Measurements from ENCODE around the gene POLN. TPM values are rescaled to one million over a fixed set of nuclear protein-coding genes. Genes with fewer than 3 reads are reported as not detected.

The POLN gene
- total and polyA plus RNA-seq, 2 experiments from 2014 or later, result 1.8 to 4.0 TPM

DNA sequence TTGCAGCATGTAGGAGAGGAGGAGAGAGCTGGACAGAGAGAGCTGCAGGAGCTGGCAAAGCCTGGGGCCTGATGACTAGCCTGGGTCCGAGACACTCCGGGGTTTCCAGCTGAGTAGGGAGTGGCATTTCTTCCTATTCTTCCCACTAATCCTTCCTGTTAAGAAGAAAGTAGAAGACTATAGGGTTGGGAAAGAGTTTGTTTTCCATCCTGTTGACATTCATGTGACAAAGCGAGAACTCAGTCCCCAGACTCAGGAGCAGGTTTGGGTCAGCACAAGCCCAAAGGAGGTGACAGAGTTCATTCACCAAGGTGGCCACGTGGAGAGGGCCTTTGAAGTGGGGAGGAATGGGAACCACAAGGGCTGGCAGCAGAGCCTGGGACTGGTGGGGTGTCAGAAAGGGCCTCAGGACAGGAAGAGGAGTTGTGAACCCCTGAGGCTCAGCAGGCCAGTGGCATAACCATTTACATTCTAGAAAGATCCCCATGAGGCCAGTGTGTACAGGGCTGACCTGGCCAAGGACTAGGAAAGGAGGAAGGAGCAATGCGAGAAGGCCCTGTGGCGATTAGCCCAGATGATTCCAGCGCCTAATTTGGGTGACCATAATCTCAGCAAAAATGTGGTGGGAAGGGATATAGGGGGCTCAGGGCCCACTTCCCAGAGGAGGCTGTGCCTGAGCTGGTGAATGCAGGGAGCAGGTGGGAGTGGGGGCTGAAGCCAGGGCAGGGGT lies 3.3 kb upstream of the POLN start:
- Histone ChIP-seq H3K9me2 (ENCODE audit: insufficient read depth) (no peaks in the 10 kb centered on the region), H2AFZ (no peak overlapping the region), H3K36me3 (ENCODE audit: insufficient read depth) (no peaks in the 10 kb centered on the region; the same call in 1 of the 2 replicates), H3K4me1 (ENCODE audit: insufficient read depth) (peaks cover 9% of the 10 kb centered on the region), H3K27ac (ENCODE audit: low read depth) (no peak overlapping the region), H3K79me2 (replicated peaks; ENCODE audit: insufficient read depth) (peaks cover 13% of the 10 kb centered on the region), H3K27me3 (ENCODE audit: insufficient read depth) (no peaks in the 10 kb centered on the region), H3K4me2 (no peak overlapping the region), H4K20me1 (replicated peaks; ENCODE audit: insufficient read depth) (peaks cover 8% of the 10 kb centered on the region), H3F3A (replicated peaks; ENCODE audit: low read depth) (no peaks in the 10 kb centered on the region), H3K4me3 (no peak overlapping the region)
- H3K4me1 Mint-ChIP-seq, result peaks cover 9% of the 10 kb centered on the region
- DNase-seq (ENCODE audit: low spot score) (peak; percentile 45), ATAC-seq (no peak)
- H3K27ac Mint-ChIP-seq, result no peak overlapping the region
- TF ChIP-seq EZH2phosphoT487 (IDR thresholded peaks at IDR 0.05; ENCODE audit: unreplicated experiment) (no peak), JUNB (IDR thresholded peaks at IDR 0.05; ENCODE audit: unreplicated experiment) (no peak), STAT1 (IDR thresholded peaks at IDR 0.05; ENCODE audit: unreplicated experiment) (no peak), EZH2 (IDR thresholded peaks at IDR 0.05; ENCODE audit: low read depth, unreplicated experiment) (no peak), NANOG (IDR thresholded peaks at IDR 0.05; ENCODE audit: borderline replicate concordance) (no peak), ZNF462 (CRISPR knock-in tag; IDR thresholded peaks at IDR 0.05) (no peak), ETS1 (IDR thresholded peaks at IDR 0.05) (no peak), ZNF331 (CRISPR knock-in tag; IDR thresholded peaks at IDR 0.05; ENCODE audit: low read depth) (no peak), REST (IDR thresholded peaks at IDR 0.05; ENCODE audit: unreplicated experiment) (no peak), ZNF114 (CRISPR knock-in tag; IDR thresholded peaks at IDR 0.05) (no peak), CREB1 (CRISPR knock-in tag; IDR thresholded peaks at IDR 0.05; ENCODE audit: low read depth) (no peak), POLR2AphosphoS5 (IDR thresholded peaks at IDR 0.05; ENCODE audit: low read depth) (no peak)
- TF ChIP-seq, protein P1, sequence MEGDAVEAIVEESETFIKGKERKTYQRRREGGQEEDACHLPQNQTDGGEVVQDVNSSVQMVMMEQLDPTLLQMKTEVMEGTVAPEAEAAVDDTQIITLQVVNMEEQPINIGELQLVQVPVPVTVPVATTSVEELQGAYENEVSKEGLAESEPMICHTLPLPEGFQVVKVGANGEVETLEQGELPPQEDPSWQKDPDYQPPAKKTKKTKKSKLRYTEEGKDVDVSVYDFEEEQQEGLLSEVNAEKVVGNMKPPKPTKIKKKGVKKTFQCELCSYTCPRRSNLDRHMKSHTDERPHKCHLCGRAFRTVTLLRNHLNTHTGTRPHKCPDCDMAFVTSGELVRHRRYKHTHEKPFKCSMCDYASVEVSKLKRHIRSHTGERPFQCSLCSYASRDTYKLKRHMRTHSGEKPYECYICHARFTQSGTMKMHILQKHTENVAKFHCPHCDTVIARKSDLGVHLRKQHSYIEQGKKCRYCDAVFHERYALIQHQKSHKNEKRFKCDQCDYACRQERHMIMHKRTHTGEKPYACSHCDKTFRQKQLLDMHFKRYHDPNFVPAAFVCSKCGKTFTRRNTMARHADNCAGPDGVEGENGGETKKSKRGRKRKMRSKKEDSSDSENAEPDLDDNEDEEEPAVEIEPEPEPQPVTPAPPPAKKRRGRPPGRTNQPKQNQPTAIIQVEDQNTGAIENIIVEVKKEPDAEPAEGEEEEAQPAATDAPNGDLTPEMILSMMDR (conservative IDR thresholded peaks at IDR 0.05; ENCODE audit: low read depth in 2 of 2), result no peak
- peaks cover 8% of the 10 kb centered on the region for H3K27me3 Mint-ChIP-seq (ENCODE audit: insufficient read depth, low read depth, poor library complexity)
- peaks cover 16% of the 10 kb centered on the region for H3K36me3 Mint-ChIP-seq (ENCODE audit: low read depth)
- no peak overlapping the region; the same call in 2 of the 3 replicates for H3K4me3 Mint-ChIP-seq
- peaks cover 24% of the 10 kb centered on the region for H3K9me3 Mint-ChIP-seq
